GM18517 (cell line): ENCODE data around the gene CBR4.
"Not testable (repeated sequence)": the region's sequence is repeated elsewhere in the genome, so short reads cannot be mapped to it uniquely, and the experiment has no call there.

Experiments
- ATAC-seq: cut with Tn5 transposase; IDR thresholded peaks from one replicate; pipeline ENCODE4 v1.9.1; 2021; ENCODE audit warnings: mild to moderate bottlenecking, moderate library complexity; ENCODE audit not compliant: unreplicated experiment

Gene CBR4

DNA sequence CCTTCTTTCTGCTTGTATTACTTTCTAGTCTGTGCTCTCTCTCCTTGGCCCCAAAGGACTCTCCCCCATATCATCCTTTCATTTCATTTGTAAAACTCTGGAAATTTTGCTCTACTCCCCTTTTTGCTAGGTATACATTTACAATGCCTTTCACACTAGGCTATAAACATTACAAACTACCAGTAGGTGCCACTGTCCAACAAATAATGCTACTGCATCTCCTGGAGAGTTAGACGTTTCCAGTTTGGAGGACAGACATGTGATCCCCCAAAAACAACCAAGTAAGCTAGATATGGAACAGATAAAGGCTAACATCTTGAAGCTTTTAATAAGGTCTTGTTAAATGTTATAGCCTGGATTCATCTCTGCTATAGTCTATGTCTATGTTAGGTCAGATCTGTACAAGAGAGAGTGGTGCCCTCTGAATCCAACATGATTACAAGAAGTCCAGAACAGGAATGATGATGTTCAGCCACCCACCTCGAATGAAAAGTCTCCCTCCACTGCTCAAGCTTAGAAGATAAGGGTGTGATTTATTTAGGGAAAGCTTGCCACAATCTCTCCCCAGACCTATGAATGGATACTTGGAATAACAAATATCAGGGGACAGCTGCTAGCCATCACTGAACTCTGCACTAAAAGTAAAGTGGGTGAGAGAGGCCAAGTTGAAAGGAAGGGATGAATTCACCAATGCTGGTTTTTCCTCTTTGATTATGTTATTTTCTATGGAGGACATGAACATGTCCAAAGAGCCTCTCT is 14.3 kb downstream of the CBR4 start:
- ATAC-seq, result no peak

GRCh38 chr4:168994958-168995357 is 15.1 kb downstream of the CBR4 start:
- ATAC-seq, result no peak

DNA sequence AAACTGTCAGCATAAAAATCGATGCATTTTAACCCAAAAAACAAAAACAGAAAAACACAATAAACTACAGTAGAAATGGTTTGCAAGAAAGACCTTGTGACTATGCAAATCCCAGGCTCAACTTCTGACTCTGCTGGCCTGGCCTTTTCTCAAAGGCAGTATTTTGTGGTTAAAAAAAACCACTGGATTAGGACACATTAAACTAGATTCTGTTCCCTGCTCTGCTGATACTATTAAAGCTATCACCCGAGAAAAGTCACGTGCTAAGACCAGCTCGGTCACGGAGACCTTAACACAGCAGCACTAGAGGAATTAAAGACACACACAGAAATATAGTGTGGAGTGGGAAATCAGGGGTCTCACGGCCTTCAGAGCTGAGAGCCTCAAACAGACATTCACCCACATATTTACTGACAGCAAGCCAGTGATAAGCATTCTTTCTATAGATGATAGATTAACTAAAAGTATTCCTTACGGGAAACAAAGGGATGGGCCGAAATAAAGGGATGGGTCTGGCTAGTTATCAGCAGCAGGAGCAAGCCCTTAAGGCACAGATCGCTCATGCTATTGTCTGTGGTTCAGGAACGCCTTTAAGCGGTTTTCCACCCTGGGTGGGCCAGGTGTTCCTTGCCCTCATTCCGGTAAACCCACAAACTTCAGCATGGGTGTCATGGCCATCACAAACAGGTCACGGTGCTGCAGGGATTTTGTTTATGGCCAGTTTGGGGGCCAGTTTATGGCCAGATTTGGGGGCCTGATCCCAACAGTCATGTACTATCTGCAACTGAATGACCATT is 16.1 kb downstream of the CBR4 start:
- ATAC-seq, result no peak

DNA sequence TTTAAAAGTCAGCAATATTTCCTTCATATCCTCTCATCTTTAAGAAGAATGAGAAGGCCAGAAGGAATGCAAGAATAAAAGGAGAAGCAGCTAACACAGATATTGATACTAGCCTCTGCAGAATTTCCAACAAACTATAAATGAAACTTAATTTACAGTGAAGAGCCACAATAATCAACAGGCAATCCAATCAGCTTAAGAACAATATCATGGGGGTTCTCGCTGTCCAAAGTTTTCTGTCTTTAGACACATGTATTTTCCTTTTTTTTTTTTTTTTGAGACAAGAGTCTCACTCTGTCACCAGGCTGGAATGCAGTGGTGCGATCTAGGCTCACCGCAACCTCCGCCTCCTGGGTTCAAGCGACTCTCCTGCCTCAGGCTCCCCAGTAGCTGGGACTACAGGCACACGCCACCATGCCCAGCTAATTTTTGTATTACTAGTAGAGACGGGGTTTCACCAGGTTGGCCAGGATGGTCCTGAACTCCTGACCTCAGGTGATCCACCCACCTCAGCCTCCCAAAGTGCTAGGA is 17.0 kb downstream of the CBR4 start:
- ATAC-seq, result not testable (repeated sequence)

DNA sequence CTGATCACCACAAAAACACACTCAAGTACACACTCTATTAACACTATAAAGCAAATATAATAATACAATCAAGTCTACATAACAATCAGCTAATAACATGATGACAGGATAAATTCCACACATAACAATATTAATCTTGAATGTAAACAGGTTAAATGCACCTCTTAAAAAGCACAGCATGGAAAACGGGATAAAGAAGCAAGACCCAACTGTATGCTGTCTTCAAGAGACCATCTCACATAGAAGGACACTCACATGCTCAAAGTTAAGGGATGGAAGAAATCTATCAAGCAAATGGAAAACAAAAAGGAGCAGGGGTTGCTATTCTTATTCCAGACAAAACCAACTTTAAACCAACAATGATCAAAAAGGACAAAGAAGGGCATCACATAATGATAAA is 28.1 kb downstream of the CBR4 start:
- no peak for ATAC-seq

DNA sequence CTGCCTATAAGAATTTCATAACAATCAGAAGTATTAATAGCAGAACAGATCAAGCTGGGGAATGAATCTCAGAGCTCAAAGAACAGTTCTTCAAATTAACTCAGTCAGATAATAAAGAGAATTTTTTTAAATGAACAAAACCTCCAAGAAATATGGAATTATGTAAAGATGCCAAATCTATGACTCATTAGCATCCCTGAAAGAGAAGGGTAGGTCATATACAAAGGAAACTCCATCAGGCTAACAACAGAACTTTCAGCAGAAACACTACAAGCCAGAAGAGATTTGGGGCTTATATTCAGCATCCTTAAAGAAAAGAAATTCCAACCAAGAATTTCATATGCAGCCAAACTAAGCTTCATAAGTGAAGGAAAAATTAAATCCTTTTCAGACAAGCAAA is 28.6 kb downstream of the CBR4 start:
- ATAC-seq, result no peak

DNA sequence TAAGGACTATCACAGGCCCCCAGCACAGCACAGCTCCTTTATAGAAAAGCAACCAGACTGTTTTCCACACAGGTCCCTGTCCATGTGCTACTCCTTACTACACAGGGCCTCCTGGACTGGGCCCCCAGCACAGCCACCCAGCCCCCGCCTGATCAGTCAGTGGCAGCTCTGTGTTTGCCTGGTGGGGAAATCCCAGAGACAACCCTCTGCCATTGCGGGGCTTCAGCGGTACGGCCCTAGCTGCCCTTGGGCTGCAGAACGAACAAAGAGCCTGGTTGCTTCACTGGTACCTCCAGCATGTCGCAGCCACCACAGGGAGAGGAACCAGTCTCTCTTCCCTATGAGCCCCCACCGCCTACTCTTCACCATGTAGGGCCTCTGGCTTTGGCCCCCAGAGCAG is 30.7 kb downstream of the CBR4 start:
- no peak for ATAC-seq

GRCh38 chr4:168978001-168978700 is 31.9 kb downstream of the CBR4 start:
- no peak for ATAC-seq

DNA sequence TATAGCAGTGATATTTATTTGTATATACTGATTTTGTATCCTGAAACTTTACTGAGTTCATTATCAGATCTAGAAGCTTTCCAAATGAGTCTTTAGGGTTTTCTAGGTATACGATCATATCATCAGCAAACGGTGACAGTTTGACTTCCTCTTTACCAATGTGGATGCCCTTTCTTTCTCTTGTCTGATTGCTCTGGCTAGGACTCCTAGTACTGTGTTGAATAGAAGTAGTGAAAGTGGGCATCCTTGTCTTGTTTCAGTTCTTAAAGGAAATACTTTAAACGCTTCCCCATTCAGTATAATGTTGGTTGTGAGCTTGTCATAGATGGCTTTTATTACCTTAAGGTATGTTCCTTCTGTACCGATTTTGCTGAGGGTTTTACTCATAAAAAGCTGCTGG is 37.5 kb downstream of the CBR4 start:
- no peak for ATAC-seq

DNA sequence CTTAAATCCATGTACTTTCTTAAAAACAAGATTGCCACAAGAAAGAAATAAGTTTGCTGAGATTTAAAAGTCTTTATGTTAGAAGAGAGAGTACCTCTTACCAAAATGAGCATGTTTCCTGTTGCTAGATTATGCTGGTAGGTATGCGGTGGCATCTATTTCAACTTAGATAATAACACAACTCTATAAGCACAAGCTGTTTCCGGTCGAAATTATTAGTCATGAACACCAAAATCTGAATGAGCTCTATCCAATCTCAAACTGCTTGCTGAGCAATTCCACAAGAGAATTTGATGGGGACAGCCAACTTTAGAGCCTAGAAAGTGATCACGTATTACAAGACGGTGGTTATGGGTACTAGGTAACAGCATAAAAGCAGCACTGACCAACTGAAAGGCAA is 49.3 kb downstream of the CBR4 start:
- ATAC-seq, result no peak

DNA sequence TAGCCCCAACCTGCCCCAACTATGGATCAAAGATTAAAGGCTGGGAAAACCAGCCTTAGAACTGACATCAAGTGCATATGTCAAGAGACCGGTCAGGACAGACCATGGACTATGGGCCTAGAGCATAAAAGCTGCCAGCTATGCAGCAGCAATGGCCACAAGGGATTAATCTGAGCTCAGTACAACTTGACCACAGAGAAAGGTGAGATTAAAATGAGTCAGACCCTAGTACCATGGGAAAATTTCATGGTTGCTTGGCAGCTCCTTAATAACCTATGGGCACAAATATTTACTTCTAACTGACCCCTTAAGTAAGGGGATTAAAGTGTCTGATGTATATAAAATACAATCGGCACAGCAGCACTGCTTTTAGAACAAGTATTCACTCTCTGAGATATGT is 54.4 kb downstream of the CBR4 start:
- no peak for ATAC-seq

- ATAC-seq, result not testable (repeated sequence)
Observed at GRCh38 chr4:168952821-168953246, 57.2 kb downstream of the CBR4 start.

GRCh38 chr4:168945291-168945690 is 64.8 kb downstream of the CBR4 start:
- ATAC-seq, result no peak

DNA sequence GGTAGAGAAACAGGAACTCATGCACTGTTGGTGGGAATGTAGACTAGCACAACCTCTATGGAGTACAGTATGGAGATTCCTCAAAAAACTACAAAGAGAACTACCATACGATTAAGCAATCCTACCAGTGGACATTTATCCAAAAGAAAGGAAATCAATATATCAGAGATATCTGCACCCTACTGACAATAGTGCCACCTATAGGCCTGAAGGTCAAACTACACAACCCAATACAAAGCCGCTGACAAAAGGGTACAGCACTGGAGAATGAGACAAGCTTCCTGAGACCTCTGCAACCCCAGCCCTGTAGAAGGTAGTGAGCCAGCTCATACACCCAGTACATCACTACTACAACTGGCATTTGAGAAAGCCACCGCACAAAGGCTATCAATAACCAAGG is 67.1 kb downstream of the CBR4 start:
- ATAC-seq, result no peak
